ENCODE measurements around the gene TMC6.
"Not testable (repeated sequence)": the region's sequence is repeated elsewhere in the genome, so short reads cannot be mapped to it uniquely, and the experiment has no call there.

TMC6 gene

DNA sequence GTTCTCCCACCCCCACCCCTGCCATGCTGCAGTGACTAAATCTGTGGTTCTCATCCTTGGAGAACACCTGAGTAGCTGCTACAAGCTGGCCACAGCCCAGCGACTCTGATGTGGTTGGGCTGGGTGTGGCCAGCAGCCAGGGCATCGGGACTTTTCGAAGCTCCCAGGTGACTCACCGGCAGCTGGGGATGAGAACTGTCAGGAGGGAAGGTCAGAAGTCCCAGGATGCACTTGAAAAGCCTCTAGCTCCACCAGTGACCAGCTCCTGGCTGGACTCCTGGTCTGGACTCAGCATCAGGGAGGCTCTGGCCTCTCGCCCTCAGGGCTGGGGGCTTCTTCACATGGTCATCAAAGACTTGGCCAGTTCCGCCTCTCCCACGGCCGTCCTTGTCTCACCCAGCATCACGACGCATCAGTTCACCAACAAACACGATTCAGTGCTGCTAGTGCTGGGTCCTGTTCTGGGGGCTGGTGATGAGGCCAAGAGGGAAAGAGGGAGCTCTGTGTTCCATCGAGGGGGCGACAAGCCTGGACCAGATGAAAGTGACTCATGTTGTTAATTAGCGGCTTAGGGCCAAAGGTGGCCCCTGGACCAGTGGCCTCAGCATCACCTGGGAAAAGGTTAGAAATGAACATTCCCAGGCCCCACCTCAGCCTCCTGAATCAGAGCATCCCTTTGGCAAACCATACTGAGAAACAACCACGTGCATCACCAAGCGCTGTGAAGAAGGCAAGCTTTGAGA lies 13.7 kb upstream of the TMC6 start:
- Histone ChIP-seq H3K27ac (ENCODE audit: low read depth, low read length) (no peak overlapping the region), H3K4me2 (ENCODE audit: low read length) (no peak overlapping the region), H4K20me1 (ENCODE audit: control insufficient read depth, insufficient read depth, low read depth, low read length) (no peaks in the 10 kb centered on the region), H3K4me3 (ENCODE audit: low read length) (no peak overlapping the region), H3K9me2 (replicated peaks; ENCODE audit: control insufficient read depth, low read length) (no peaks in the 10 kb centered on the region), H3K79me2 (ENCODE audit: control insufficient read depth, low read length) (no peaks in the 10 kb centered on the region), H3K27me3 (ENCODE audit: control insufficient read depth, low read length) (no peaks in the 10 kb centered on the region), H3F3A (ENCODE audit: control insufficient read depth, insufficient read depth) (peaks cover 13% of the 10 kb centered on the region; the same call in 1 of the 2 replicates), H3K4me1 (ENCODE audit: control insufficient read depth, low read length) (peaks cover 48% of the 10 kb centered on the region), H3K36me3 (ENCODE audit: control insufficient read depth, low read length) (peaks cover 33% of the 10 kb centered on the region), H3K9me3 (ENCODE audit: control insufficient read depth, insufficient read depth, low read length) (no peaks in the 10 kb centered on the region)
- TF ChIP-seq, protein P1, sequence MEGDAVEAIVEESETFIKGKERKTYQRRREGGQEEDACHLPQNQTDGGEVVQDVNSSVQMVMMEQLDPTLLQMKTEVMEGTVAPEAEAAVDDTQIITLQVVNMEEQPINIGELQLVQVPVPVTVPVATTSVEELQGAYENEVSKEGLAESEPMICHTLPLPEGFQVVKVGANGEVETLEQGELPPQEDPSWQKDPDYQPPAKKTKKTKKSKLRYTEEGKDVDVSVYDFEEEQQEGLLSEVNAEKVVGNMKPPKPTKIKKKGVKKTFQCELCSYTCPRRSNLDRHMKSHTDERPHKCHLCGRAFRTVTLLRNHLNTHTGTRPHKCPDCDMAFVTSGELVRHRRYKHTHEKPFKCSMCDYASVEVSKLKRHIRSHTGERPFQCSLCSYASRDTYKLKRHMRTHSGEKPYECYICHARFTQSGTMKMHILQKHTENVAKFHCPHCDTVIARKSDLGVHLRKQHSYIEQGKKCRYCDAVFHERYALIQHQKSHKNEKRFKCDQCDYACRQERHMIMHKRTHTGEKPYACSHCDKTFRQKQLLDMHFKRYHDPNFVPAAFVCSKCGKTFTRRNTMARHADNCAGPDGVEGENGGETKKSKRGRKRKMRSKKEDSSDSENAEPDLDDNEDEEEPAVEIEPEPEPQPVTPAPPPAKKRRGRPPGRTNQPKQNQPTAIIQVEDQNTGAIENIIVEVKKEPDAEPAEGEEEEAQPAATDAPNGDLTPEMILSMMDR (IDR thresholded peaks at IDR 0.05; ENCODE audit: low read depth, low read length, poor library complexity, severe bottlenecking): no peak
- TF ChIP-seq EZH2phosphoT487 (IDR thresholded peaks at IDR 0.05; ENCODE audit: borderline replicate concordance, low read length): no peak

DNA sequence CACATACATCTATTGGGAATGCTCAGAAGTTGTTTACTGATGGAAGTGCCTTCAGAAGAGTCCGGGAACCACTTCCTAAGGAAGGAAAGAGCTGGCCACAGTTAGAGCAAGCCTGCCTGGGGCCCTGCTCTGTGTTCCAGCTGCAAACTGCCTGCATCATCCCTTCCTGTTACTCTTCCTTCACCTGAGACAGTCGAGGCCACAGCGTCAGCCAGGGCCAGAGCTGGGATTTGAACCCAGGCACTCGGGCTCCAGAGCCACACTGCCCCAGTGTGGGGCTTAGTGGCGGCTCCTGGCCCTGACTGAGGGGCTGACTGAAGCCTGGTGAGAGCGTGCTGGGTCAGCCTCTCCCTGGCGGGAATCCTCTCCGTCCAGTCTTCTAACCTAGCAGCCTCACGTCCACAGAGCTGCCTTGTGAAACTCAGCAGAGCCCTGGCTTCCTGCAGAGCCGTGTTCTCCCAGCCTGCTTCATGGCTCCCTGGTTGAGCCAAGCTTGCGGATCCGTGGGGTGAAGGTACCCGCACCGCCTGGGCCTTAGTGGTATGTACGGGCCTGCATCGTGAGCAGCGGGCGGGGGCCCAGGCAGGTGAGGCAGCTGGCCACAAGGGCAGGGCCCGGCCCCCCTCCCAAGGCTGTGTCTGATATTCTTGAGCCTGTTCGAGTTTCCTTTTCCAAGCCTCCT lies 13.0 kb upstream of the TMC6 start:
- no peaks in the 10 kb centered on the region for H3K79me2 ChIP-seq (ENCODE audit: control insufficient read depth, low read length)
- H3K36me3 ChIP-seq (ENCODE audit: control insufficient read depth, low read length): peaks cover 40% of the 10 kb centered on the region
- TF ChIP-seq EZH2phosphoT487 (IDR thresholded peaks at IDR 0.05; ENCODE audit: borderline replicate concordance, low read length): no peak
- TF ChIP-seq, protein P1 (IDR thresholded peaks at IDR 0.05; ENCODE audit: low read depth, low read length, poor library complexity, severe bottlenecking): no peak
- no peaks in the 10 kb centered on the region for H4K20me1 ChIP-seq (ENCODE audit: control insufficient read depth, insufficient read depth, low read depth, low read length)
- no peaks in the 10 kb centered on the region for H3K27me3 ChIP-seq (ENCODE audit: control insufficient read depth, low read length)
- H3K4me2 ChIP-seq (ENCODE audit: low read length): no peak overlapping the region
- H3K27ac ChIP-seq (ENCODE audit: low read depth, low read length): no peak overlapping the region
- H3K9me3 ChIP-seq (ENCODE audit: control insufficient read depth, insufficient read depth, low read length): no peaks in the 10 kb centered on the region
- H3K4me1 ChIP-seq (ENCODE audit: control insufficient read depth, low read length): peaks cover 48% of the 10 kb centered on the region
- peaks cover 13% of the 10 kb centered on the region for H3F3A ChIP-seq (ENCODE audit: control insufficient read depth, insufficient read depth)
- H3K9me2 ChIP-seq (replicated peaks; ENCODE audit: control insufficient read depth, low read length): no peaks in the 10 kb centered on the region
- H3K4me3 ChIP-seq (ENCODE audit: low read length): no peak overlapping the region

DNA sequence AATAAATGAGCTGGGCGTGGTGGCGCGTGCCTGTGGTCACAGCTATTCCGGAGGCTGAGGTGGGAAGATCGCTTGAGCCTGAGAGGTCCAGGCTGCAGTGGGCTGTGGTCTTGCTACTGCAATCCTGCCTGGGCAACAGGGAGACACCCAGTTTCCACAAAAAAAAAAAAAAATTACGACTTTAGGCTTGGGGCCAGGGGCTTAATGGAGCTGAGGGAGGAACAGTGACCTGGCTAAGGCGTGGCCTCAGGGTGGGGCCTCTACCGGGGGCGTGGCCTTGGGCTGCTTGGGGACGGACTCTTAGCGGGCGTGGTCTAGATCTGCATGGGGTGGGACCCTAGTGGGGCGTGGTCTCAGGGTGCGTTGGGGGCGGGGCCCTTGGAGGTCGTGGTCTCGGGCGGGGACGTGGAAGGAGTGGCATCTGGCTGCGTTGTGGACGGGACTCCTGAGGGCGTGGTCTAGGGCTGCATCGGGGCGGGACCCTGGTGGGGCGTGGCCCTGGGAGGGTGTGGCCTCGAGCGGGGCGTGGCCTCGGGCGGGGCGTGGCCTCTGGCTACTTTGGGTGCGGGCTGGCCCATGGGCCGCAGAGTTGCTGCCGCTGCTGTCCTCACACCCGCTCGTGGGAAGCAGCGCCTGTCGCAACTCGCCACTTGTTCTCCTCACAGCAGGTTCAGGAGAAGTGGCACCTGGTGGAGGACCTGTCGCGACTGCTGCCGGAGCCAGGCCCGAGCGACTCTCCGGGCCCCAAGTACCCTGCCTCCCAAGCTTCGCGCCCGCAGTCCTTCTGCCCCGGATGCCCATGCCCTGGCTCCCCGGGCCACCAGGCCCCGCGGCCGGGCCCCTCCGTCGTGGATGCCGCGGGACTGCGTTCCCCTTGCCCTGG lies 11.9 kb upstream of the TMC6 start:
- Histone ChIP-seq H3K27me3 (ENCODE audit: control insufficient read depth, low read length) (no peaks in the 10 kb centered on the region), H4K20me1 (ENCODE audit: control insufficient read depth, insufficient read depth, low read depth, low read length) (no peaks in the 10 kb centered on the region), H3K79me2 (ENCODE audit: control insufficient read depth, low read length) (no peaks in the 10 kb centered on the region), H3K27ac (ENCODE audit: low read depth, low read length) (no peak overlapping the region), H3F3A (ENCODE audit: control insufficient read depth, insufficient read depth) (peaks cover 13% of the 10 kb centered on the region), H3K36me3 (ENCODE audit: control insufficient read depth, low read length) (peaks cover 52% of the 10 kb centered on the region), H3K4me3 (ENCODE audit: low read length) (no peak overlapping the region), H3K9me3 (ENCODE audit: control insufficient read depth, insufficient read depth, low read length) (no peaks in the 10 kb centered on the region), H3K9me2 (replicated peaks; ENCODE audit: control insufficient read depth, low read length) (no peaks in the 10 kb centered on the region), H3K4me2 (ENCODE audit: low read length) (peak overlapping the region; percentile 30; the same call in 1 of the 2 replicates), H3K4me1 (ENCODE audit: control insufficient read depth, low read length) (peaks cover 48% of the 10 kb centered on the region)
- TF ChIP-seq, protein P1 (IDR thresholded peaks at IDR 0.05; ENCODE audit: low read depth, low read length, poor library complexity, severe bottlenecking): no peak
- no peak for TF ChIP-seq EZH2phosphoT487 (IDR thresholded peaks at IDR 0.05; ENCODE audit: borderline replicate concordance, low read length)

DNA sequence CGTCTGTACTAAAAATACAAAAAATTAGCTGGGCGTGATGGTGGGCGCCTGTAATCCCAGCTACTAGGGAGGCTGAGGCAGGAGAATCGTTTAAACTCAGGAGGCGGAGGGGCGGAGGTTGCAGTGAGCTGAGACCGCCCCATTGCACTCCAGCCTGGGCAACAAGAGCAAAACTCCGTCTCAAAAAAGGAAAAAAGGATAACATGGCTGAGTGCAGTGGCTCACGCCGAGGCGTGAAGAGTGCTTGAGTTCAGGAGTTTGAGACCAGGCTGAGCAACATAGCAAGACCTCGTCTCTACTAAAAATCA lies 11.3 kb upstream of the TMC6 start:
- H3K27ac ChIP-seq (ENCODE audit: low read depth, low read length); H4K20me1 ChIP-seq (ENCODE audit: control insufficient read depth, insufficient read depth, low read depth, low read length); H3K79me2 ChIP-seq (ENCODE audit: control insufficient read depth, low read length); H3K4me2 ChIP-seq (ENCODE audit: low read length); H3K9me2 ChIP-seq (replicated peaks; ENCODE audit: control insufficient read depth, low read length); H3K27me3 ChIP-seq (ENCODE audit: control insufficient read depth, low read length); H3K4me3 ChIP-seq (ENCODE audit: low read length); H3K9me3 ChIP-seq (ENCODE audit: control insufficient read depth, insufficient read depth, low read length): not testable (repeated sequence)
- peaks cover 58% of the 10 kb centered on the region for H3K36me3 ChIP-seq (ENCODE audit: control insufficient read depth, low read length)
- peaks cover 13% of the 10 kb centered on the region for H3F3A ChIP-seq (ENCODE audit: control insufficient read depth, insufficient read depth)
- peaks cover 48% of the 10 kb centered on the region for H3K4me1 ChIP-seq (ENCODE audit: control insufficient read depth, low read length)
